ENCODE results near the gene RGS6.

The RGS6 gene

GRCh38 chr14:72402377-72402772 lies 470.1 kb downstream of the RGS6 start:
- TF ChIP-seq CTCF (IDR thresholded peaks at IDR 0.05) = no peak

GRCh38 chr14:72404106-72404774 lies 472.0 kb downstream of the RGS6 start:
- no peak for TF ChIP-seq CTCF (IDR thresholded peaks at IDR 0.05)

- TF ChIP-seq CTCF (IDR thresholded peaks at IDR 0.05) = no peak
Measured at GRCh38 chr14:72404998-72405397, 472.8 kb downstream of the RGS6 start.

- TF ChIP-seq CTCF (IDR thresholded peaks at IDR 0.05) = no peak
Measured at GRCh38 chr14:72408020-72408419, 475.8 kb downstream of the RGS6 start.

- no peak for TF ChIP-seq CTCF (IDR thresholded peaks at IDR 0.05)
Measured at GRCh38 chr14:72409047-72409446, 476.8 kb downstream of the RGS6 start.

- no peak for TF ChIP-seq CTCF (IDR thresholded peaks at IDR 0.05)
Measured at GRCh38 chr14:72416081-72416849, 484.0 kb downstream of the RGS6 start.

GRCh38 chr14:72416892-72417291 lies 484.7 kb downstream of the RGS6 start:
- TF ChIP-seq CTCF (IDR thresholded peaks at IDR 0.05) = peak; percentile 55

Measured in LNCAP (cell line).